Suprapubic skin (tissue), 4 donors: ENCODE results near the gene PACS1. TPM values are rescaled to one million over a fixed set of nuclear protein-coding genes. Genes with fewer than 3 reads are reported as not detected.
"Not testable (repeated sequence)": the region's sequence is repeated elsewhere in the genome, so short reads cannot be mapped to it uniquely, and the experiment has no call there.

Experiments
- DNase-seq, 2 donors: peaks; one replicate each; pipeline ENCODE4 v3.0.0-alpha.2; 2019; ENCODE audit warnings: low spot score in 2 of 2
- H3K27ac ChIP-seq: fragments of 200-600 bp; sonication (generic); one replicate; pipeline ENCODE4 v1.5.1; 2019
- H3K27me3 ChIP-seq: fragments of 200-600 bp; sonication (generic); one replicate; pipeline ENCODE4 v1.5.1; 2019
- H3K36me3 ChIP-seq: fragments of 200-600 bp; sonication (generic); one replicate; pipeline ENCODE4 v1.5.1; 2019
- H3K4me1 ChIP-seq: fragments of 200-600 bp; sonication (generic); one replicate; pipeline ENCODE4 v1.5.1; 2019
- H3K4me3 ChIP-seq: fragments of 200-600 bp; sonication (generic); one replicate; pipeline ENCODE4 v1.5.1; 2019; ENCODE audit warnings: mild to moderate bottlenecking
- H3K9me3 ChIP-seq: fragments of 200-600 bp; sonication (generic); one replicate; pipeline ENCODE4 v1.5.1; 2019
- CTCF ChIP-seq, 2 donors: fragments of 200-600 bp in 1 of 2; fragments of 450-650 bp in 1 of 2; sonication (generic) in 1 of 2; IDR thresholded peaks; one replicate each; pipeline ENCODE4 v1.5.1; 2016 to 2019; ENCODE audit warnings: antibody characterized with exemption in 2 of 2, mild to moderate bottlenecking in 1 of 2, moderate library complexity in 1 of 2
- EP300 ChIP-seq: sonication (generic); formaldehyde crosslinking; IDR thresholded peaks from one replicate; pipeline ENCODE4 v1.6.1; 2017; ENCODE audit warnings: antibody characterized with exemption
- POLR2A ChIP-seq, 2 donors: fragments of 450-650 bp; IDR thresholded peaks; one replicate each; pipeline ENCODE4 v1.6.1; 2017; ENCODE audit warnings: antibody characterized with exemption in 2 of 2, mild to moderate bottlenecking in 2 of 2, moderate library complexity in 2 of 2
- POLR2AphosphoS5 ChIP-seq, 3 donors: sonication (generic); formaldehyde crosslinking; IDR thresholded peaks; one replicate each; pipeline ENCODE4 v1.6.1; 2017; ENCODE audit warnings: antibody characterized with exemption in 3 of 3
- WGBS: methylation state at CpG from one replicate; pipeline ENCODE4 v1.1.5; 2018; 5-methylcytosine and 5-hydroxymethylcytosine counted together
- total RNA-seq, 4 donors: library from RNA; depleted of rRNA; stranded (reverse); fragments of >200 nt; gene quantifications; one replicate each; pipeline ENCODE4 v1.1.0, GENCODE V29; 2016

PACS1 gene
- total RNA-seq, 4 donors from 2014 or later = 30.5 to 78.6 (median 41.8) TPM

- DNase-seq = no peak
- H3K36me3 ChIP-seq = peaks cover 29% of the 10 kb centered on the region
- no peak overlapping the region for H3K4me3 ChIP-seq
- no peaks in the 10 kb centered on the region for H3K4me1 ChIP-seq
- no peaks in the 10 kb centered on the region for H3K27me3 ChIP-seq
- H3K27ac ChIP-seq = no peak overlapping the region
- WGBS = 96% methylated on average over 6 of the region's 6 CpGs
- no peaks in the 10 kb centered on the region for H3K9me3 ChIP-seq
- no peak for TF ChIP-seq POLR2A (IDR thresholded peaks at IDR 0.05)
- no peak for TF ChIP-seq EP300
- TF ChIP-seq POLR2AphosphoS5 (IDR thresholded peaks at IDR 0.05) = no peak
- no peak for TF ChIP-seq CTCF (IDR thresholded peaks at IDR 0.05)
These were observed 178.8 kb downstream of the PACS1 start for GRCh38 chr11:66248903-66249302.

DNA sequence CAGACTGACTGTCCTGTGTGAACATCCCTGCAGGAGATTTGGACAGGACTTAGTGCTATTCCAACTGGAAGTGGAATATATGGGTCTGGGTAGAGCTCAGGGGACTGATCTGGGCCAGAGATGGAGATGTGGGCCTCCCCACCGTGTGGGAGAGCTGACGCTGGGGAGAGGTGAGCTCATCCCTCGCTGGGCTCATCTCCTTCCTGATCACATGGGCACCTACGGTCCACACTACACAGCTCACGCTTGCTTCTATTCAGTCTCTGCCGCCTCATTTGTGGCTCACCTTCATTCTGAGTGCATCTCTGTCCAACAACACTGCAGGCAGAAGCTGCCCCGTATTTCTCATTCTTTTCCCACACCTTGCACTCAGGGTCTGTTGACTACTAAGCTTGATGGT is 181.7 kb downstream of the PACS1 start:
- Histone ChIP-seq H3K36me3 (peaks cover 12% of the 10 kb centered on the region), H3K4me3 (no peak overlapping the region), H3K9me3 (no peaks in the 10 kb centered on the region), H3K27ac (no peak overlapping the region), H3K4me1 (peaks cover 1% of the 10 kb centered on the region), H3K27me3 (no peaks in the 10 kb centered on the region)
- 72% methylated on average over 6 of the region's 7 CpGs for WGBS
- no peak for DNase-seq
- TF ChIP-seq CTCF (IDR thresholded peaks at IDR 0.05) = no peak
- no peak for TF ChIP-seq POLR2AphosphoS5 (IDR thresholded peaks at IDR 0.05)
- TF ChIP-seq POLR2A (IDR thresholded peaks at IDR 0.05) = no peak
- no peak for TF ChIP-seq EP300

GRCh38 chr11:66253081-66253480 is 183.0 kb downstream of the PACS1 start:
- not testable (repeated sequence) for H3K4me1 ChIP-seq, H3K27me3 ChIP-seq, H3K9me3 ChIP-seq, H3K27ac ChIP-seq, H3K4me3 ChIP-seq, DNase-seq
- H3K36me3 ChIP-seq = peaks cover 12% of the 10 kb centered on the region
- WGBS = 58% methylated on average over 6 of the region's 6 CpGs

GRCh38 chr11:66258473-66258893 is 188.4 kb downstream of the PACS1 start:
- peaks cover 28% of the 10 kb centered on the region for H3K36me3 ChIP-seq
- 5% methylated on average over 17 of the region's 28 CpGs for WGBS

GRCh38 chr11:66259225-66259624 is 189.2 kb downstream of the PACS1 start:
- Histone ChIP-seq H3K9me3 (no peaks in the 10 kb centered on the region), H3K4me1 (peaks cover 21% of the 10 kb centered on the region), H3K27ac (no peak overlapping the region), H3K27me3 (no peaks in the 10 kb centered on the region), H3K36me3 (peaks cover 33% of the 10 kb centered on the region), H3K4me3 (no peak overlapping the region)
- TF ChIP-seq CTCF (IDR thresholded peaks at IDR 0.05) = no peak
- TF ChIP-seq EP300 = no peak
- TF ChIP-seq POLR2AphosphoS5 (IDR thresholded peaks at IDR 0.05) = no peak
- TF ChIP-seq POLR2A (IDR thresholded peaks at IDR 0.05) = no peak
- no peak for DNase-seq
- WGBS = 98% methylated on average over 2 of the region's 2 CpGs

More at GRCh38 chr11:66258473-66258893, 188.4 kb downstream of the PACS1 start:
- Histone ChIP-seq H3K4me3 (peak overlapping the region; percentile 98), H3K27me3 (no peaks in the 10 kb centered on the region), H3K27ac (no peak overlapping the region), H3K4me1 (peaks cover 21% of the 10 kb centered on the region), H3K9me3 (no peaks in the 10 kb centered on the region)
- TF ChIP-seq POLR2AphosphoS5 (IDR thresholded peaks at IDR 0.05) (no peak), POLR2A (IDR thresholded peaks at IDR 0.05) (no peak), CTCF (IDR thresholded peaks at IDR 0.05) (peak in 1 of 2 donors; percentile 5), EP300 (no peak)
- no peak for DNase-seq

DNA sequence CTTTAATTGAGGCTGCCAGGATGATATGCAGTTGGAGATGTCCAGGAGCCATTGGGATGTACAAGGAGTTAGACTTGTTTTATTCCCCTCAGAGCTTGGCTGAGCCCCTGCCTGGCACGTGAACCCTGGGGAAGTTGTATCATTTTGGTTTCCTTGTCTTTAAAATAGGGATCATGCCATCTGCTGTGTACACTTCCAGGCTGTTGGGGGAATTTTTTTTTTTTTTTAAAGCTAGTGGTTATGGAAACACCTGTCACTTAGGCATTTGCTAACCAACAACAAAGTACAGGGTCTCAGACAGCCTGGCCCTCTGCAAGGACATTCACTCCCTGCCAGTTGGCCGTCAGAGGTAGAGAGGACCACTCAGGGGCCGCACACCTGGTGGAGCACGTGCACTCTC is 189.9 kb downstream of the PACS1 start:
- no peak for DNase-seq
- Histone ChIP-seq H3K27me3 (no peaks in the 10 kb centered on the region), H3K27ac (no peak overlapping the region), H3K9me3 (no peaks in the 10 kb centered on the region), H3K4me3 (no peak overlapping the region), H3K36me3 (peaks cover 39% of the 10 kb centered on the region), H3K4me1 (peaks cover 21% of the 10 kb centered on the region)
- TF ChIP-seq CTCF (IDR thresholded peaks at IDR 0.05) (no peak), POLR2A (IDR thresholded peaks at IDR 0.05) (no peak)
- WGBS = 89% methylated on average over 4 of the region's 4 CpGs
